IMR-90 (cell line): Measurements from ENCODE around the gene HDDC2. TPM values are rescaled to one million over a fixed set of nuclear protein-coding genes. Genes with fewer than 3 reads are reported as not detected.

Experiments used
- ATAC-seq: fragments of 200-7000 bp; cut with Tn5 transposase; 2 replicates; pipeline ENCODE4 v1.9.1; 2020; ENCODE audit warnings: low read depth, mild to moderate bottlenecking, moderate library complexity
- BruUV-seq: library from RNA; stranded (reverse); fragments of 400-500 nt; replicated peaks from 2 replicates; lab custom pipeline; 2021; lab: Mats Ljungman, UMichigan
- CTCF ChIA-PET: fragments of 300-600 bp; formaldehyde crosslinking; extraction: SDS; loops from one replicate; lab custom pipeline; 2021; ENCODE audit warnings: antibody characterized with exemption; lab: Yijun Ruan, JAX
- POLR2A ChIA-PET: fragments of 300-600 bp; sonication (Branson Sonifier 250); formaldehyde crosslinking; loops from one replicate; lab custom pipeline; 2022; ENCODE audit warnings: antibody characterized with exemption; ENCODE audit not compliant: unreplicated experiment; lab: Charles Lee
- DNase-seq: peaks from one replicate; pipeline ENCODE4 v3.0.0; 2013
- H2AFZ ChIP-seq: replicated peaks from 2 replicates; pipeline ENCODE3; 2013; ENCODE audit warnings: low read length, mild to moderate bottlenecking; ENCODE audit not compliant: poor library complexity
- H2AK5ac ChIP-seq: 2 replicates; pipeline ENCODE4 v1.6.1; 2013; ENCODE audit warnings: low read depth, low read length, inconsistent platforms
- H2AK9ac ChIP-seq: replicated peaks from 2 replicates; pipeline ENCODE3; 2013; ENCODE audit warnings: mild to moderate bottlenecking, low read depth, low read length, moderate library complexity; ENCODE audit not compliant: poor library complexity
- H2BK120ac ChIP-seq: 2 replicates; pipeline ENCODE4 v1.6.1; 2013; ENCODE audit warnings: low read depth, low read length, inconsistent platforms
- H2BK15ac ChIP-seq: 3 replicates; pipeline ENCODE4 v1.6.1; 2013; ENCODE audit warnings: low read depth, low read length, inconsistent platforms
- H2BK20ac ChIP-seq: 2 replicates; pipeline ENCODE4 v1.6.1; 2013; ENCODE audit warnings: low read depth, mild to moderate bottlenecking, inconsistent platforms, low read length, moderate library complexity
- H2BK5ac ChIP-seq: 2 replicates; pipeline ENCODE4 v1.6.1; 2013; ENCODE audit warnings: mild to moderate bottlenecking, low read depth, low read length, inconsistent platforms; ENCODE audit not compliant: poor library complexity, severe bottlenecking
- H3K14ac ChIP-seq: replicated peaks from 2 replicates; pipeline ENCODE4 v1.6.1; 2013; ENCODE audit warnings: low read depth, low read length, inconsistent platforms
- H3K18ac ChIP-seq: 2 replicates; pipeline ENCODE4 v1.6.1; 2013; ENCODE audit warnings: low read depth, low read length, control low read depth
- H3K23ac ChIP-seq: 2 replicates; pipeline ENCODE4 v1.6.1; 2013; ENCODE audit warnings: low read depth, low read length, inconsistent platforms
- H3K27ac ChIP-seq: 2 replicates; pipeline ENCODE4 v1.5.1; 2013; ENCODE audit warnings: mild to moderate bottlenecking, control low read depth, low read length; ENCODE audit not compliant: insufficient read depth
- H3K27me3 ChIP-seq: 2 replicates; pipeline ENCODE4 v1.6.1; 2013; ENCODE audit warnings: low read length; ENCODE audit not compliant: control insufficient read depth, insufficient read depth
- H3K36me3 ChIP-seq: 2 replicates; pipeline ENCODE4 v1.6.1; 2013; ENCODE audit warnings: low read length, mixed read lengths; ENCODE audit not compliant: control insufficient read depth, insufficient read depth
- H3K4ac ChIP-seq: 2 replicates; pipeline ENCODE4 v1.6.1; 2013; ENCODE audit warnings: low read depth, low read length, inconsistent platforms
- H3K4me1 ChIP-seq: 2 replicates; pipeline ENCODE4 v1.6.1; 2013; ENCODE audit warnings: low read length, mixed read lengths; ENCODE audit not compliant: control insufficient read depth, insufficient read depth
- H3K4me2 ChIP-seq: 2 replicates; pipeline ENCODE4 v1.6.1; 2013; ENCODE audit warnings: low read depth, mild to moderate bottlenecking, control low read depth, low read length, moderate library complexity
- H3K4me3 ChIP-seq: 2 replicates; pipeline ENCODE4 v1.5.1; 2013; ENCODE audit warnings: low read depth, mild to moderate bottlenecking, control low read depth, low read length, moderate library complexity; ENCODE audit not compliant: insufficient read depth
- H3K56ac ChIP-seq: 2 replicates; pipeline ENCODE4 v1.6.1; 2013; ENCODE audit warnings: low read length, inconsistent platforms; ENCODE audit not compliant: insufficient read depth; ENCODE audit errors: extremely low read depth
- H3K79me1 ChIP-seq, 2 experiments: 2 replicates each; pipeline ENCODE4 v1.6.1; 2013; ENCODE audit warnings: low read length in 2 of 2, inconsistent platforms in 1 of 2, low read depth in 1 of 2
- H3K9ac ChIP-seq: 2 replicates; pipeline ENCODE4 v1.6.1; 2013; ENCODE audit warnings: low read depth, low read length, control low read depth
- H3K9me1 ChIP-seq: 2 replicates; pipeline ENCODE4 v1.6.1; 2013; ENCODE audit warnings: low read length, inconsistent platforms; ENCODE audit not compliant: insufficient read depth
- H3K9me3 ChIP-seq: 2 replicates; pipeline ENCODE4 v1.6.1; 2013; ENCODE audit warnings: low read length; ENCODE audit not compliant: control insufficient read depth, insufficient read depth
- H4K20me1 ChIP-seq: 2 replicates; pipeline ENCODE4 v1.6.1; 2013; ENCODE audit warnings: low read length, inconsistent platforms; ENCODE audit not compliant: insufficient read depth
- H4K5ac ChIP-seq: 2 replicates; pipeline ENCODE4 v1.6.1; 2013; ENCODE audit warnings: mild to moderate bottlenecking, low read depth, low read length, control low read depth
- H4K8ac ChIP-seq, 2 experiments: 2 replicates each; pipeline ENCODE4 v1.6.1; 2013; ENCODE audit warnings: low read depth in 2 of 2, low read length in 2 of 2, control low read depth in 1 of 2, inconsistent platforms in 1 of 2
- H4K91ac ChIP-seq: 2 replicates; pipeline ENCODE4 v1.6.1; 2013; ENCODE audit warnings: low read depth, low read length, inconsistent platforms; ENCODE audit not compliant: insufficient read depth
- BHLHE40 ChIP-seq: fragments of 150-350 bp; IDR thresholded peaks from 2 replicates; pipeline ENCODE4 v1.6.1; 2016; ENCODE audit warnings: mild to moderate bottlenecking, low read depth, low read length
- CEBPB ChIP-seq: IDR thresholded peaks from 2 replicates; pipeline ENCODE4 v1.6.1; 2012; ENCODE audit warnings: low read depth, low read length, improper control_type of control experiment
- CHD1 ChIP-seq: IDR thresholded peaks from 2 replicates; pipeline ENCODE4 v1.6.1; 2012; ENCODE audit warnings: low read depth, low read length, improper control_type of control experiment
- CTCF ChIP-seq: conservative IDR thresholded peaks from 2 replicates; pipeline ENCODE4 v1.5.1; 2012; ENCODE audit warnings: mild to moderate bottlenecking, low read depth, low read length, improper control_type of control experiment
- ELK1 ChIP-seq: fragments of 150-350 bp; IDR thresholded peaks from 2 replicates; pipeline ENCODE4 v1.6.1; 2016; ENCODE audit warnings: low read depth, mild to moderate bottlenecking, low read length, moderate library complexity, borderline replicate concordance
- FOS ChIP-seq: fragments of 150-350 bp; IDR thresholded peaks from 2 replicates; pipeline ENCODE4 v1.6.1; 2016; ENCODE audit warnings: low read depth, low read length
- MAZ ChIP-seq: IDR thresholded peaks from 2 replicates; pipeline ENCODE4 v1.6.1; 2012; ENCODE audit warnings: low read depth, mild to moderate bottlenecking, low read length, improper control_type of control experiment, moderate library complexity, borderline replicate concordance
- MXI1 ChIP-seq: IDR thresholded peaks from 2 replicates; pipeline ENCODE4 v1.6.1; 2012; ENCODE audit warnings: low read depth, mild to moderate bottlenecking, low read length, moderate library complexity, borderline replicate concordance
- NFE2L2 ChIP-seq: fragments of 150-350 bp; IDR thresholded peaks from 2 replicates; pipeline ENCODE4 v1.6.1; 2016; ENCODE audit warnings: low read depth, mild to moderate bottlenecking, low read length
- RAD21 ChIP-seq: IDR thresholded peaks from 2 replicates; pipeline ENCODE4 v1.6.1; 2012; ENCODE audit warnings: low read length, improper control_type of control experiment
- RFX5 ChIP-seq: IDR thresholded peaks from 2 replicates; pipeline ENCODE4 v1.8.0; 2012; ENCODE audit warnings: low read depth, mild to moderate bottlenecking, low read length, moderate library complexity
- SMC3 ChIP-seq: fragments of 150-350 bp; IDR thresholded peaks from 2 replicates; pipeline ENCODE4 v1.6.1; 2016; ENCODE audit warnings: low read depth, mild to moderate bottlenecking, antibody characterized with exemption, low read length, moderate library complexity
- WGBS, 2 experiments: methylation state at CpG; one replicate each; pipeline versions ENCODE4 v1.1.5 to v1.1.7; 2013; ENCODE audit warnings: missing lambda C conversion rate in 2 of 2; ENCODE audit not compliant: insufficient read length in 1 of 2; ENCODE audit errors: extremely low coverage in 2 of 2; 5-methylcytosine and 5-hydroxymethylcytosine counted together
- dilution Hi-C: fragments of 300-500 bp; cut with HindIII; formaldehyde crosslinking; loops from one replicate; pipeline ENCODE4 v1.14.3; 2018; ENCODE audit warnings: low sequenced_read_pairs; ENCODE audit not compliant: unreplicated experiment
- in situ Hi-C: fragments of 300-500 bp; cut with MboI; formaldehyde crosslinking; loops from 3 replicates; pipeline ENCODE4 v1.14.3; 2019; ENCODE audit warnings: low sequenced_read_pairs, inconsistent platforms, mixed read lengths
- intact Hi-C: fragments of 100-400 bp; cut with micrococcal nuclease; formaldehyde crosslinking; loops from 2 replicates; pipeline ENCODE4 v1.10.0; 2022
- polyA plus RNA-seq, 3 experiments: library from polyadenylated mRNA; depleted of rRNA; stranded (reverse); fragments of >200 nt; gene quantifications; 2 replicates each; pipeline ENCODE4 v1.2.3, GENCODE V29; 2012; ENCODE audit warnings: low replicate concordance in 1 of 3
- total RNA-seq: library from RNA; depleted of rRNA; stranded (reverse); fragments of >200 nt; gene quantifications from 2 replicates; pipeline ENCODE4 v1.2.3, GENCODE V29; 2012
- TF ChIP-seq, protein P1 (sequence below): fragments of 150-350 bp; IDR thresholded peaks from 2 replicates; pipeline ENCODE4 v1.6.1; 2017; ENCODE audit warnings: mild to moderate bottlenecking, antibody characterized with exemption, low read length, low read depth

Gene HDDC2
- total and polyA plus RNA-seq, 2 of the 4 experiments (the other 2 are of a cell fraction), result 40.9 to 68.6 TPM

DNA sequence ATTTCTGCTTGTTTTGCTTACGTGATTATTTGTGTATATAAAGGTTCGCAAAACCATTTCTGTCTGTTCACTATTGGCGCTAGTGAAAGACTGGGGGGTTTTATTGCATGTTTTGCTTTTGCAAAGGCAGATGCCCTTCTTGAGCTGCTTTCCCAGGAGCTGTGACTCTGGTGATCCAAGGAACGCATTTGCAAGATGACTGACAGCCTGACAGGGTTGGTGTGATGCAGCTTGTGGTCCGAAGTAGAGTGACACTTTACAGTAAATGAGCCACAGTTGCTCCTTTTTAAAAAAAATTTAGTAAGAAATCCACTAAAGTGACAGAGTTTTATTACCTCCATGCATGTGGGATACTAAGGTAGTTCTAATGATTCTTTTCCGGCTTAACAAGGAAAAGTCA, 74.5 kb downstream of the HDDC2 start:
- no peaks in the 10 kb centered on the region for H4K20me1 ChIP-seq
- no peak overlapping the region for H2BK15ac ChIP-seq
- no peak overlapping the region for H3K4me2 ChIP-seq
- ChIA-PET POLR2A (no interaction called here), CTCF (no interaction called here)
- 100% methylated on average over 1 of the region's 6 CpGs; no CpG with 5 or more reads in 1 of the 2 experiments for WGBS, 2 experiments
- ATAC-seq (no peak), DNase-seq (no peak)
- TF ChIP-seq CEBPB (no peak), RAD21 (no peak), NFE2L2 (no peak), MAZ (no peak), CHD1 (no peak), BHLHE40 (no peak), CTCF (no peak), ELK1 (no peak), FOS (no peak), MXI1 (no peak), RFX5 (no peak), SMC3 (no peak)
- TF ChIP-seq, protein P1, sequence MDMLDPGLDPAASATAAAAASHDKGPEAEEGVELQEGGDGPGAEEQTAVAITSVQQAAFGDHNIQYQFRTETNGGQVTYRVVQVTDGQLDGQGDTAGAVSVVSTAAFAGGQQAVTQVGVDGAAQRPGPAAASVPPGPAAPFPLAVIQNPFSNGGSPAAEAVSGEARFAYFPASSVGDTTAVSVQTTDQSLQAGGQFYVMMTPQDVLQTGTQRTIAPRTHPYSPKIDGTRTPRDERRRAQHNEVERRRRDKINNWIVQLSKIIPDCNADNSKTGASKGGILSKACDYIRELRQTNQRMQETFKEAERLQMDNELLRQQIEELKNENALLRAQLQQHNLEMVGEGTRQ, result no peak
- BruUV-seq, result no TSS peak
- no peak overlapping the region for H3K18ac ChIP-seq
- no peak overlapping the region for H2BK120ac ChIP-seq
- no peaks in the 10 kb centered on the region for H3K9me1 ChIP-seq
- H3K23ac ChIP-seq, result no peak overlapping the region
- H3K56ac ChIP-seq, result no peak overlapping the region
- intact Hi-C loops, result no loop called here
- H3K79me1 ChIP-seq, result no peaks in the 10 kb centered on the region
- H2AK9ac ChIP-seq, result no peak overlapping the region
- no peak overlapping the region for H4K91ac ChIP-seq
- no peak overlapping the region for H3K14ac ChIP-seq
- dilution Hi-C loops, result no loop called here
- H3K4me3 ChIP-seq, result no peak overlapping the region
- H3K27me3 ChIP-seq, result no peaks in the 10 kb centered on the region
- H3K36me3 ChIP-seq, result no peaks in the 10 kb centered on the region
- H3K27ac ChIP-seq, result no peak overlapping the region
- H2BK20ac ChIP-seq, result no peak overlapping the region
- H2BK5ac ChIP-seq, result no peak overlapping the region
- H3K9me3 ChIP-seq, result no peaks in the 10 kb centered on the region
- H2AK5ac ChIP-seq, result no peak overlapping the region
- no peak overlapping the region for H2AFZ ChIP-seq
- no peak overlapping the region for H3K4ac ChIP-seq
- H3K9ac ChIP-seq, result no peak overlapping the region
- no peak overlapping the region for H4K8ac ChIP-seq
- H4K5ac ChIP-seq, result no peak overlapping the region
- peaks cover 9% of the 10 kb centered on the region for H3K4me1 ChIP-seq
- in situ Hi-C loops, result no loop called here
